ENCODE data around the gene CTSH.
A peak's percentile ranks its signal among the peaks of the same experiment; 100 is the strongest.

Gene CTSH, protein sequence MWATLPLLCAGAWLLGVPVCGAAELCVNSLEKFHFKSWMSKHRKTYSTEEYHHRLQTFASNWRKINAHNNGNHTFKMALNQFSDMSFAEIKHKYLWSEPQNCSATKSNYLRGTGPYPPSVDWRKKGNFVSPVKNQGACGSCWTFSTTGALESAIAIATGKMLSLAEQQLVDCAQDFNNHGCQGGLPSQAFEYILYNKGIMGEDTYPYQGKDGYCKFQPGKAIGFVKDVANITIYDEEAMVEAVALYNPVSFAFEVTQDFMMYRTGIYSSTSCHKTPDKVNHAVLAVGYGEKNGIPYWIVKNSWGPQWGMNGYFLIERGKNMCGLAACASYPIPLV

DNA sequence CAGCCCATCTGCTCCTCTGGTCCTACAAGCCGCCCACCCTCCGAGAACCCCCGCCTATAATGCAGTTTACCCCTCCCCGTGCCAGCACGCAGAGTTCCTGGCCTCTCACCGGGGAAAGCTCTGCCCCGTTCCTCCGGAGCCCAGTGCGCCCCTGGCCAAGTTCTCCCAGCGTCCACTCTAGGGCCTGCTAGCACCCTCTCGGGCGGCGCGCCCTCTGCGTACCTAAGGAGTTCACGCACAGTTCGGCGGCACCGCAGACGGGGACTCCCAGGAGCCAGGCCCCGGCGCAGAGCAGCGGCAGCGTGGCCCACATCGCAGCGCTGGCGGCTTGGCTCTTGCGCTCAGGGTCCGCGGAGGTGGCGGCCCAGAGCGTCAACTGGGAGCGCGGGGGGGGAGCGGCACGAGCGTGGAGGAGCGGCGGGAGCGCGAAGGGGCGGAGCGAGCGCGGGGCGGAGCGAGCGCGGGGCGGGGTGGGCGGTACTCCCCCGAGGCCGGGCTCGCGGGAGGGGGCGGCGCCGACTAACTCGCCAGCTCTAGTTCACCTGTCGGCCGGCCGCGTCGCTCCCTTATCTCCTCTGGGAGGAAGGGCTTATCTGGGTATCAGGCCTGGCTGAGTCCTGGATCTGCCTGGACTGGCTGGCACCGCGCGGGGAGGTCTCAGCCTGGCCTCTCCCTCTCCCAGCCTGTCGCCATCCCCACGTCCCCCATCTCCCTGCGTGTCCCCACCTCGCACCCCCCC is at the start of gene CTSH:
Gene CTSH, minus strand, starts transcription at position 378 of the 739 bp plus-strand sequence. Its CDS starts 65 bp downstream, at position 313.
- peak; percentile 81 for DNase-seq (ENCODE audit: low spot score)

DNA sequence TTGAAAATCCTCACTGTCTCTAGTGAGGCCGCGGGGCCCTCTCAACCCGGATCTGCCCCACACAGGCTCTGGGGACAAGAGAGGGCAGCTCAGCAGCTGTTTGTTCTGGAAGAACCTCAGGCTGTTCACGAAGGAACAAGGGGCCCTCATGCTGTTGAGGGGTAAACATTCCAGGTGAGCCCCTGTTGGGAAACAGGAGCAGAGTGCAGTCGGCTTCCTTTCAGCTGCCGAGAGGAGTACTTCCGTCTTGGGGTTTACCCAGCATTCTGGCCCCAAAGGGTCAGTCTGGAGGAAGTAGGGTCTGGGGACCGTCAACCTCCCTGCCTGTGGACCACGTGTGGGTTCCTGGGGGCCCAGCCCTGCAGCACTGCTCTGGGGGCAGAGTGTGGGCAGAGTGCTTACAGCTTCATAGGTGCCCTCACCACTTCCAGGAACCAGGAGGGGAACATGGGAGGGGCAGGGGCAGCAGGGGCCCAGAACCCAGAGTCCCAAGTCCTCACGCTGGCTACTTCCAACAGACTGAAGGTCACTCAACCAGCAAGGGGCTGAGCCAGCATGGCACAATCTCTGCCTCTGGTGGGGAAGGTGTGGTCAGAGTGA is 49.2 kb upstream of the CTSH start:
- DNase-seq (ENCODE audit: low spot score), result no peak

DNA sequence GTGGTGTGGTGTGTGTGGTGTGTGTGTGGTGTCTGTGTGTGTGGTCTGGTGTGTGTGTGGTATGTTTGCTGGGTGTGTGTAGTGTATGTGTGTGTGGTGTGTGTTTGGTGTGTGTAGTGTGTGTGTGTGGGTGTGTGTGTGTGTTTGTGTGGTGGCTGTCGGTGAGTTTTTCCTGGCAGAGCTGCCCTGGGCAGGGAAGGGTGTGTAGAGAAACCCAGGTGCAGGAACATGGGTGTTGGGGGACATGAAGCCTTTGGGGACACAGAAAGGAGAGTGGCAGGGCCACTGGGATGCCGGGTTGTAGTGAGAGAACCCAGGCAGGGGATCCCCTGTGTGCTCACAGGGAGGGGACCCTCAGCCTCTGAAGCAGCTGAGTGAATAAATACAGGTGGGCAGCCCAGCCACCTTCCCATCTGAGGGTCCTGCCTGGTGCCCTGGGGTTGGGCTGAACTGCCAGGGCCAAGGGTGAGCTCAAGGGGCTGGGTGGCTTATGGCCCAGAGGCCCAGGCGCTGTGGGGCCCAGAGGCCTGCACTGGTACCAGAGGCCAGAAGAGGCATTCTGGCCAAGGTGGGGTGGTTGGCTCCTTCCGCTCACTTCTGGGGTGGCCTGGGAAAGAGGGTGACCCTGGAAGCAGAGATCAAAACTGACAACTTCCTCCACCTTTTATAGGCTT is 48.5 kb upstream of the CTSH start:
- DNase-seq (ENCODE audit: low spot score), result no peak

DNA sequence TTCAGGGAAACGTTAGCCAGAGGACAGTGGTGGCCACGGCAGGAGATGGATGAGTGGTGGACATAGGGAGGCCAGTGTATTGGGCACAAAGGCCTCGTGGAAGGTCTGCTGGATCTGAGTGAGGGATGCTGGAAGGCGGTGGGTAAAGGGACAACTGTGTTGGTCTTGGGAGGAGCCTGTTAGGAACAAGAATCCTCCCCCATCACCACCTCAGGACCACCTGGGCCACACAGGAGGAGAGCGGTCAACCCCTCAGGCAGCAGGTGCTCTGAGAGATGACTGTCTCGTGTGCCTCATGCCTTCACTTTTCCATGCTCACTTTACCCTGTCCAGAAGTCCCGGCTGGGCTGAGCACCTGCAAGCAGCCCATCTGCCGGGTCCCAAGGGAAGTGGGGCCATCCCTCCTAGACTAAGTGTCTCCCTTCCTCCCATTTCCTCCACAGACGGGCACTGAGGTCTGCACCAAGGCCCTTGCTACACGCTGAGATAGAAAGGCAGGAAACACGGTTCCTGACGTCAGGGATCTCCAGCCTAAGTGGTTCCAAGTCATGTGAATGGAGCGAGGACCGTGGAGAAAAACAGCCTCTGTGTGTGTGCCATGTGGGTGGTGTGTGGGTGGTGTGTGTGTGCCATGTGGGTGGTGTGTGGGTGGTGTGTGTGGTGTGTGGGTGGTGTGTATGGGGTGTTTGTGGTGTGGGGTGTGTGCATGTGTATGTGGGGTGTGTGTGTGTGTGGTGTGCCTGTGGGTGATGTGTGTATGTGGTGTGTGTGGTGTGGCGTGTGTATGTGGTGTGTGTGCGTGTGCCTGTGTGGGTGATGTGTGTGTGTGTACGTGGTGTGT is 47.8 kb upstream of the CTSH start:
- no peak for DNase-seq (ENCODE audit: low spot score)

DNA sequence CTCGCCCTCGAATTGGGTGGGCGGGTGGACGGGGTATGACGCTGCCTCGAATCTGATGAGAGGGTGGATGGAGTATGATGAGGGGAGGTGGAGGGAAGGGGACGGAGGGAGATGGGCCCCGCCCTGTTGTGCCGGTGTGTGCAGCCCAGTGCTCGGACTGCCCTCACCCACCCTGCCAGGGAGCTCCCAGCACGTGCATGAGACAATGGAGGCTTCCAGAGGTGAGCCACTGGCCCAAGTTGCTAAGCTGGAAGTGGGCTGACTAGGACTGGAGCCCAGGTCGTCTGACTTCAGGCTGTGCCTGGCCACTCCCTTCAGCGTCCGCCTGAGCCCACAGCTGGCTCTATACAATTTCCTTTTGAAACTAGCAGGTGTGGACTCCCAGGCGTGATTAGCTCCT is 47.0 kb upstream of the CTSH start:
- DNase-seq (ENCODE audit: low spot score), result no peak

DNA sequence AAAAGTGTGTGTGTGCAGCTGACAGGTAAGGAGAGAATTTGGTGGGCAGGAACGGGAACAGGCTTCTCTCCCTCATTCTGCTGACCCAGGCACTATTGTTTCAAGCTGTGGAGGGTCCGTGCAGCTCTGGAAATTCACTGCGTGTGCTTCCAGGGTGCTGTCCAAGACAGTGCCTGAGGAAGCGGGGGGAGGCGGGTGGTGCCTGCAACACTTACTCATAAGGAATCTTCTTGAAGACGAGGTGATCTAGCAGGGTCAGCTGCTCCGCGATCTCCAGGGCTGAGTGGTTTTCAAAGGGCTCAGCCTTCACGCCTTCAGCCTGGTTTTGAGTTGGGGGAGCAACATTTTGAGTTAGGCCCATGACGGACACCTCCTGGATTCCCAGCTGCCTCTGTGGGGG is 46.6 kb upstream of the CTSH start:
- no peak for DNase-seq (ENCODE audit: low spot score)

DNA sequence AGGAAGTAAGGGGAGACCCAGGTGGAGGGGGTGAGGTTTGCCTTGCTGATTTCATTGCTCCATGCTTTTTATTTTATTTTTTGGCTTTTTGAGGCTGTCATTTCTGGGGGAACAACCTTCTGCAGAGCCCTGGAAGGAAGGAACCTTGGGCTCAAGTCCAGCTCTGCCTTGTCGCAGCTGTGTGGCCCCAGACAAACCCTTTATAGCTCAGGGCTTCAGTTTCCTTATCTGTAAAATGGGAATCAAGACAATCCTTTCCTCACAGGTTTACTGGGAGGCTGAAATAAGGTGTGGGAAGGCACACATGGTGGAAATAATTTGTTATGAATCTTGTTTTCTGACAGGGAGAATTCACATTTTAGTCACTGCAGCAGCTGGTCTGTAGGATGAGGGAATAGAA is 45.4 kb upstream of the CTSH start:
- DNase-seq (ENCODE audit: low spot score), result no peak

DNA sequence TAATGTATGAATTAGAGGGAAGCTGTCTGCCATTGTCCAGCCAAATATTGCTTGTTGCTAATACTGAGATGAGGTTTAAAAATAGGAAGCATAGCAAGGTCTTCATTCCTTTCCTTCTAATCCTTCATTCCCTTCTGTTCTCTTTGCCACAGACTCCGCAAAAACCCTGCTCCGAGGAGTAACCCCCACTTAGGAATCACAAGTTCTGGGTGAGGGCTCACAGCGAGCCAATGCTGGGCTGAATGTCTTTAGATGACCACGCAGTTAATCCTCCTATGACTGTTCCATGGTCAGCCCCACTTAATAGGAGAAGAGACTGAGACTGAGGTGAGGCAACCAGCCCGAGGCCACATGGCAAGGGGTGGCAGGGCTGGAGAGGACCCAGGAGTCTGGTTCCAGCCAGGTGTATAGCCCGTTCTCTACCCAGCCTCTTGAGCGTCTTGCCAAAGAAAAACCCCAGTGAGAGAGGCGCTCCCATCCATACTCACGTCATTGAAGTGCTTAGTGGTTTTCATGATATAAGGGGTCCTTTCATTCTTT is 44.9 kb upstream of the CTSH start:
- no peak for DNase-seq (ENCODE audit: low spot score)

DNA sequence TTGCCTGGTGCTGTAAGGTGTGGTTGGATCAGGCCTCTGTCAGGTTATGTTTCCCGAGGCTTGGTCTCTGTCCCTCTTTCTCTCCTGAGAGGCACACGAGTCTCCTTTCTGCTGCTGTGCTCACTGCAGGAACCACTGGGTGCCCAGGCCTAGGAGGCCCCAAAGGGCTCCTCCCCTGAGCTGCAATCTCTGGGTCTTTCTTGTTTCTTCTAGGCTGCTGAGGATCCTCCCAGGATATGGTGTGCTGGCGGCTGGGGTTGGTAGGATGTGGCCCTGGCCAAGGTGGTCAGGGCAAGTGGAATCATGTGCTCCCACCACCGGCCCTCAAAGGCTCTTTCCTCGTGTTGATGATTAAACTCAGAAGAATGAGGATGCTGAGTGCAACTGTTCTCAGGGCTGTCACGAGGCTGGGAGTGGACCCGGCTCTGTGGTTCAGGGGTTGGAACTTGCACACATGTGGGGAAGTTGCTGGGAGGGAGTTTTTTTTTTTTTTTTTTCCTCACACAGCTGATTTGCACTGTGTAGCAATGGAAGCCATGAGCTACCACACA is 43.6 kb upstream of the CTSH start:
- peak; percentile 95 for DNase-seq (ENCODE audit: low spot score)

DNA sequence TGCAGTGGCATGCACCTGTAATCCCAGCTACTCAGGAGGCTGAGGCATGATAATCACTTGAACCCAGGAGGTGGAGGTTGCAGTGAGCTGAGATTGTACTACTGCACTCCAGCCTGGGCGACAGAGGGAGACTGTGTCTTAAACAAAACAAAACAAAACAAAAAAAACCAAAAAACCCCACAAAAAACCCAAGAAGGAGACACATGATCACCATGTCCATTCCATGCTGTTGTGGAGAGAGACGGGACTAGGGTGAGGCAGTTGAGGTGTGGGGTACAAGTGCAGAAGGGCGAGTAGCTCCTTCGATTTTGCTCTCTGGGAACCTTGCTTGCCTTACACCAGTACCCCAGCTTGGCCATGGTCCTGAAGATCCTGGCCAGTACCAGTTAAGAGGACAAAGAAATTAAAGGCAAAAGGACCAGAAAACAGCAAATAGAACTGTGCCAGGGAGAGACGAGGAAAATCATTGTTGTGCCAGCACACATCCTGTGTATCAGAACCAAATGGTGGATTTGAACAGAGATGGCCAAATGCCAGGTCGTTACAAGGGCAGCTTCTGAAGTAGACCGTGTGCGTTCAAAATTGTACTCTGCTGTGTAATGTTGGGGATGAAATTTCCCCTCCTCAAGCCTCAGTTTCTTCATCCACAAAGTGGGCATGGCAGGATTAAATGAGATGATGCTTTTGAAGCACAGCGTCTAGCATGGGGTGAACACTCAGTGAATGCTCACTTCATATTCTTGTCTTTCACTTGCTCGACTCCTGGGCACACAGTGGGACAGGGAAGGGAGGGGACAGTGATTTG is 42.9 kb upstream of the CTSH start:
- DNase-seq (ENCODE audit: low spot score), result no peak

DNA sequence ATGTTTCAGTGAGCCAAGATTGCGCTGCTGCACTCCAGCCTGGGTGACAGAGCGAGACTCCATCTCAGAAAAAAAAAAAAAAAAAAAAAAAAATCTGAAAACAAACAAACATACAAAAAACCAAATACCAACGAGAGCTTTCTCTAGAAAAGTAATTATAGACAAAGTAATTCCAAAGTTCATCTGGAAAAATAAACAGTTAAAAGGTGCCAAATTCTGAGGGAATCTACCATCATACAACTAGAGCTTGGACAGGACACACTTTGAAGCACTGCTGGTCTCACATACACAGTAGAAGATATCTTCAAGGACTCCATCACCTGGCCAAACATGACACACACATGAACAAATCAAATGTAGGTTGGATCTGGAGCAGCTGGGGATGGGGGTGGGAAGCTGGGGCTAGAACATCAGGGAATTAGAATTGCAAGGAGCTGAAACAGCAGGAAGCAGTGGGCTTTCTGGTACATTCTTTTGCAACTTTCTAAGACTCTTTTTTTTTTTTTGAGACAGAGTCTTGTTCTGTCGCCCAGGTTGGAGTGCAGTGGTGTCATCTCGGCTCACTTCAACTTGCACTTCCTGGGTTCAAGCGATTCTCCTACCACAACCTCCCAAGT is 41.1 kb upstream of the CTSH start:
- no peak for DNase-seq (ENCODE audit: low spot score)

DNA sequence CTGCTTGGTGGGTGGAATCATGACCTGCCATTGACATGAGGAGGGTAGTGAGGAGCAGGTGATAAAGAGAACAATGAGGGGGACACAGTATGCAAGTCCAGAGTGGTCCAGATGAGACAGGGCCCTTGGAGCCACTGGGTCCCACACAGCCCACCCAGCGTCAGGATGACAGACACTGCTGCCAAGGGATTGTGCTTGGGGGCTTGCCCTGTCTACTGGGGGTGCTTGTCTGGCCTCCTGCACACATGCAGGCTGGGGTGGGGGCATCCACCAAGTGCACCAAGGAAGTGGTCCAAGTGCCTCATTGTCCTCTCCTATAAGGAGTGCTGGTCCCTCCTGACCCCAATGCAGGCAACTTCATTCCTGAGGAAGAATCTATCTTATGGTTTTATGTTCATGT is 39.2 kb upstream of the CTSH start:
- DNase-seq (ENCODE audit: low spot score), result no peak

DNA sequence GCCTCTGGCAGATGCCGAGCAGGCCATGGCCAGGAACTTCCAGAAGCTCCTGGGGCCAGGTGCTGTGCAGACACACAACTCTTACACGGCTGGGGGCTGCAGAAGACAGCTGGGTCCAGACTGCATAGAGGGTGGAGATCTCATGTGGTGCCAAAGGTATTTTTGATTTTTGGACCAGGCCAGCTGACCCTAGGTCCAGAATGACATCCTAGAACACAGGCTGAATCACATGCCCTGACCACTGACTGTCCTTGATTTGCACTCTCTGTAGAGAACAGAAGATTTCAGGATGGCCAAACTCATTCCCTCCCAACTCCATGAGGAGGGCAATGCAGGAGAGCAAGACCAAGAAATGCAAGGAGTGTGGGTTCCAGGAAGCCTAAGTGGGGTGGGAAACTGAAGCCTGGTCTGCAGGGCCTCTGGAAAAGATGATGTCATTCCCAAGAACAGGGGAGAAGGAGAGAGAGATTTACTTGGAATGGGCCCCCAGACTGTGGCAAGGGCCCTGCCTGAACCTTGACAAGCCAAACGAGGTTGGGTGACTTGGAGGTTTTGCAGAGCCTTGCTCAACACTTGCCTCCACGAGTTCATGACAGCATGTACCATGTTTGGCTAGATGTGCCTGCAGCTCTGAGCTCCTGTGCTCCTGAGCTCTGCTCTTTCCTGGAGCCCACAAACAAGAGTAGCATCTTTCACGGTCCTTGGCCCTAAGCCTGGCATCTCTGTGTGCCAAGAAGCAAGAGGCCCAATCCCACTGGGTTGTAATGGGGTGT is 38.5 kb upstream of the CTSH start:
- no peak for DNase-seq (ENCODE audit: low spot score)

DNA sequence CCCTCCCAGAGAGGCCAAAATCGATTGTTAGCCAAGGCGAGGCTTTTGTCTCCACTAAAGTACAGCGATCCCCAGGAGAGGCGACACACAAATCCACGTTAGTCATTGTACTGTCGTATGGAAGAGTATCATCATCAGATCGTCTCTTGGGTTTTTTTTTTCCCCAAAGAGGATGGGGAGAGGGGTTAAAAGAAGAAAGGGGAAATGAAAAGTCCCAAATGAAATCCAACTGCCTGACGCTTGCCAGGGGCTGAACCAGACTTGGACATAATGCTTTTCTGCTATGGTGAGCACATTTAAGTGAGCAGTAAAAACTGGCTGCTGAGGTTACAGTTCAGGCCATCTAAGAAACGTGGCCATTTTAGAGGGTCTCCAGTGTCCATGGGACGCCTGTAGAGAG is 37.9 kb upstream of the CTSH start:
- no peak for DNase-seq (ENCODE audit: low spot score)

DNA sequence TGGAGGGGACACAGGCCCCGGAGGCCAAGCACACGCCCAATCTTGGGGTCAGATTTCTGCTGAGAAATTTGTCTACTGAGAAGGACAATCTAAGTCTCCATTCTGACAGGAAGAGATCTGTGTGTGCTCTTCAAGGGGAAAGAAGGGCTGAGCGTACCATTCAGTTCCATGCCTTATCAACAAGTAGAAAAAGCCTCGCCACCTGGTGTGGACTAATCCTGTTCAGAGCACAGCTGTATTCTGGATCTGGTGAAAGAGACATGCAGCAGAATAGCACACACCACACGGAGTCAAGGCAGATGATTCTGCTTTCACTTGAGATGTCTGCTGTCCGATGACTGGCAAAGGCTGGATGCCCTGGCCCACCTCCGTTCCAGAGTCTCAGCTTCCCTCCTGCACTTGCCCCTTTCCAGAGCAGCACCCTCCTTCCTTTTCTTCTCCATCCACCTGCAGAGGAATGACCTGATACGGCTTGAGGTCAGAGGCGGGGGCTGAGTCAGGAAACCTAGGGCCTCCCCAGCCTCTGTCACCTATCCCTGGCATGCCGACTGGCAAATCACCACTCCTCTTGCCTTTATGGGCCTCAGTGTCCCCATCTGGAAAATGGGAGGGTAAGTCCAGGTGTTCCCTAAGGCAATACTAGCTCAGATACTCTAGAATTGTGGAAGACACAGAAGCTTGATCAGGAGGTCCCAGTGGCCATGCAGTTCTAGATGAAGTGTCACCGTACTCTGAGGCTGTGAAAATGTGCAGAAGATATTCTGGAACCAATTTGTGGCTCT is 36.9 kb upstream of the CTSH start:
- DNase-seq (ENCODE audit: low spot score), result no peak

DNA sequence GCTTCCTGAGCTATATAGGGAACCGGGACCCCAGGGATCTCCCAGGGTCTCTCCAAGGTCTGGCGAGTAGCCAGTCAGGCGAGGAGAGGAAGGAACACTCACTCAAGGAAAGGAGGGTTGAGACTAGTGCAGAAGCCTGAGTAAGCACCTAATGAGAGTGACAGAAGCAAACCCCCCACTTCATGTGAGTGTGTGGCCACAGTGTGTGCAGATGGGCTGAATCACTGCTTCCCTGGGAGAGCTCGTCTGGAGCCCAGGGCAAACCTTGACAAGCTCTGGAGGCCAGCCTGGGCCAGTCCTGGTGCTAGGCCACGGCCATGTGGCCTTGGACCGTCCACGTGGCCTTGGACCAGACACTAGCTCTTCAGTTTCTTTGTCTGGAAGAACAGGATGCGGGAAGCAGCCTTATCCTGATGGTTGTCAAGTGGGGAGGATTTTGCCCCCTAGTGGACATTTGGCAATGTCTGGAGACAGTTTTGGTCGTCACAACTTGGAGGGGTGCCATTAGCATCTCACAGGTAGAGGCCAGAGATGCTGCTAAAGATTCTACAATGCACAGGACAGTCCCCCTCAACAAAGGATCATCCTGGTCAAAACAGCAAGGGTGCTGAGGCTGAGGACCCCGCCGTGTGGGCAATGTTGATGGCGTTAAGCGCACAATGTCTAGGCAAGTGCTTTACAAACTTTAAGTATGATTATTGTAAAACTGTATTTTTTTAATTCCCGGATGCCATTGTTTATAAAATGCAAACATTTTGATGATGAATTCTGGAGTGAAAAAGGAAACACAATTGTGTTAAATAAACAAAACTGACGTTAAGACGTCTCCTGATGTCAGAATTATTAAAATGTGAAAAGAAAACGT is 34.8 kb upstream of the CTSH start:
- DNase-seq (ENCODE audit: low spot score), result peak; percentile 68

DNA sequence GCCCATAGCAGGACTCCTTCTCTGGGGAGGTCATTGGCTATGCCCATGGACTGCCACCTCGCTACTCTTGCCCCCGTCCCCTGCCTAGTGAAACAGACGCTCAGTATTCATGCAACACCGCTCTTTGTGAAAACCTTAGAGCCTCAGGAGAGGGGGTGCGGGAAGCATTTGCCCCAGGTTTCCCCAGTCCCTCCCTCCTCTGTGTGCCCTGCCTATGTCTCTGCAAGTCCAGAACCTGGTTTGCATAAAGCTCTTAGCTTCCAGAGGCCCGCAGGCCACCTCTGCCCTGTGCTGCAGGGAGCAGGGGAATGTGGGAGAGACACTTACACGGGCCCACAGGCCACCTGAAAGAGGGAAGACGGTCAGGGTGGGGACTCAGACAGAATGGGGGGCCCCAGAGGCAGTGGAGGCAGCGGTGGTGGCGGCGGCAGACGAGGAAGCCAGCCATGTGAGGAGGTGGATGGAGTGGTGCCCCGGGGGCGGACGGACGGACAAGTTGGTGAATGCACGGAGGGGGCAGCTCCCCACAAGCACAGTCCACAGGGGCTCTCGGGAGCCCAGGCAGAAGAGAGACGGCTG is 33.8 kb upstream of the CTSH start:
- DNase-seq (ENCODE audit: low spot score), result no peak
